ENCODE data around the gene KLHL5.

DNA sequence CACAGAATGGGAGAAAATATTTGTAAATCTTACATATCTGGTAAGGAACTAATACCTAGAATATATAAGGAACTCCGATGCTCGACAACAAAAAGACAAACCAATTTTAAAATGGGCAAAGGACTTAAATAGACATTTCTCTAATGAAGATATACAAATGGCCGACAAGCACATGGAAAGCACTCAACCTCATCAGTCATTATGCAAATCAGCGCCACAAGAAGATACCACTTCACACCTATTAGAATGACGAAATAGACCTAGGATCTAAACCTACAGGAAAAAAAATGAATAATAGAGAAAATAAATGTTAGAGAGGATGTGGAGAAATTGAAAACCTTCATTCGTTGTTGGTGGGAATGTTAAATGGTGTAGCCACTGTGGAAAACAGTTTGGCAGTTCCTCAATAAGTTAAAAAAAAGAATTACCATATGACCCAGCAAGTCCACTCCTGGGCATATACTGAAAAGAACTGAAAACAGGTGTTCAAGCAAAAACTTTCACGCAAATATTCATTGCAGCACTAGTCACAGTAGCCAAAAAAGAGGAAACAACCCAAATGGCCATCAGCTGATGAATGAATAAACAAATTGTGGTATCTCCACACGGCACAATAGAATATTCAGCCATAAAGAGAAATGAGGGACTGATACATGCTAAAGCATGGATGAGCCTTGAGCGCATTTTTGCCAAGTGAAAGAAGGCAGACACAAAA is 63.0 kb downstream of the KLHL5 start:
- TF ChIP-seq, protein P1, sequence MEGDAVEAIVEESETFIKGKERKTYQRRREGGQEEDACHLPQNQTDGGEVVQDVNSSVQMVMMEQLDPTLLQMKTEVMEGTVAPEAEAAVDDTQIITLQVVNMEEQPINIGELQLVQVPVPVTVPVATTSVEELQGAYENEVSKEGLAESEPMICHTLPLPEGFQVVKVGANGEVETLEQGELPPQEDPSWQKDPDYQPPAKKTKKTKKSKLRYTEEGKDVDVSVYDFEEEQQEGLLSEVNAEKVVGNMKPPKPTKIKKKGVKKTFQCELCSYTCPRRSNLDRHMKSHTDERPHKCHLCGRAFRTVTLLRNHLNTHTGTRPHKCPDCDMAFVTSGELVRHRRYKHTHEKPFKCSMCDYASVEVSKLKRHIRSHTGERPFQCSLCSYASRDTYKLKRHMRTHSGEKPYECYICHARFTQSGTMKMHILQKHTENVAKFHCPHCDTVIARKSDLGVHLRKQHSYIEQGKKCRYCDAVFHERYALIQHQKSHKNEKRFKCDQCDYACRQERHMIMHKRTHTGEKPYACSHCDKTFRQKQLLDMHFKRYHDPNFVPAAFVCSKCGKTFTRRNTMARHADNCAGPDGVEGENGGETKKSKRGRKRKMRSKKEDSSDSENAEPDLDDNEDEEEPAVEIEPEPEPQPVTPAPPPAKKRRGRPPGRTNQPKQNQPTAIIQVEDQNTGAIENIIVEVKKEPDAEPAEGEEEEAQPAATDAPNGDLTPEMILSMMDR (IDR thresholded peaks at IDR 0.05) = no peak
- TF ChIP-seq POLR2A (IDR thresholded peaks at IDR 0.05) = no peak
